IMR-90 (cell line): ENCODE data around the gene VCPKMT.

Experiments
- CEBPB ChIP-seq: IDR thresholded peaks from 2 replicates; pipeline ENCODE4 v1.6.1; 2012; ENCODE audit warnings: low read depth, low read length, improper control_type of control experiment
- MAFK ChIP-seq: IDR thresholded peaks from 2 replicates; pipeline ENCODE4 v1.6.1; 2012; ENCODE audit warnings: low read depth, low read length, improper control_type of control experiment
- MAZ ChIP-seq: IDR thresholded peaks from 2 replicates; pipeline ENCODE4 v1.6.1; 2012; ENCODE audit warnings: low read depth, mild to moderate bottlenecking, low read length, improper control_type of control experiment, moderate library complexity, borderline replicate concordance
- POLR2A ChIP-seq: IDR thresholded peaks from 2 replicates; pipeline ENCODE4 v1.6.1; 2012; ENCODE audit warnings: mild to moderate bottlenecking, low read depth, low read length
- RAD21 ChIP-seq: IDR thresholded peaks from 2 replicates; pipeline ENCODE4 v1.6.1; 2012; ENCODE audit warnings: low read length, improper control_type of control experiment
- RFX5 ChIP-seq: IDR thresholded peaks from 2 replicates; pipeline ENCODE4 v1.8.0; 2012; ENCODE audit warnings: low read depth, mild to moderate bottlenecking, low read length, moderate library complexity
- SMC3 ChIP-seq: fragments of 150-350 bp; IDR thresholded peaks from 2 replicates; pipeline ENCODE4 v1.6.1; 2016; ENCODE audit warnings: low read depth, mild to moderate bottlenecking, antibody characterized with exemption, low read length, moderate library complexity
- TF ChIP-seq, protein P1 (sequence below): conservative IDR thresholded peaks from 2 replicates; pipeline ENCODE4 v1.5.1; 2012; ENCODE audit warnings: mild to moderate bottlenecking, low read depth, low read length, improper control_type of control experiment
- TF ChIP-seq, protein P2 (sequence below): fragments of 150-350 bp; IDR thresholded peaks from 2 replicates; pipeline ENCODE4 v1.6.1; 2017; ENCODE audit warnings: mild to moderate bottlenecking, antibody characterized with exemption, low read length, low read depth
- TF ChIP-seq, protein P3 (sequence below): fragments of 150-350 bp; IDR thresholded peaks from 2 replicates; pipeline ENCODE4 v1.6.1; 2016; ENCODE audit warnings: low read depth, mild to moderate bottlenecking, low read length, moderate library complexity, borderline replicate concordance

DNA sequence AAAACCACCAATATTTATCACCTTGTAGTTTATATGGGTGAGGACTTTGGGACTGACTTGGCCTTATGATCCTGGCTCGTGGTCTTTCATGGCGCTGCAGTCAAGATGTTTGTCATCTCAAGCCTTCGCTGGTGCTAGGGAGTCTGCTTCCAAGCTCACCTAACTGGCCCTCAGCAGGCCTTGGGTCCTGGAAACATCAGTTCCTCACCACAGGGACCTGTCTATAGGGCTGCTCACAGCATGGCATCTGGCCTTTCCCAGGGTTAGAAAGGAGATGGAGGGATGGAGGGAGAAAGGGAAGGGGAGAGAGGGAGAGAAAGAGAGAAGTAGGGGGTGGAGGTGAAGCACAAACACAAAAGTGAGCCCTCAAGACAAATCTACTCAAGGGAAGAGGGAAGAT, 31.7 kb downstream of the VCPKMT start:
- TF ChIP-seq SMC3 (no peak), MAZ (no peak), MAFK (no peak), POLR2A (no peak), RAD21 (no peak), RFX5 (no peak), CEBPB (no peak)
- TF ChIP-seq, protein P1, sequence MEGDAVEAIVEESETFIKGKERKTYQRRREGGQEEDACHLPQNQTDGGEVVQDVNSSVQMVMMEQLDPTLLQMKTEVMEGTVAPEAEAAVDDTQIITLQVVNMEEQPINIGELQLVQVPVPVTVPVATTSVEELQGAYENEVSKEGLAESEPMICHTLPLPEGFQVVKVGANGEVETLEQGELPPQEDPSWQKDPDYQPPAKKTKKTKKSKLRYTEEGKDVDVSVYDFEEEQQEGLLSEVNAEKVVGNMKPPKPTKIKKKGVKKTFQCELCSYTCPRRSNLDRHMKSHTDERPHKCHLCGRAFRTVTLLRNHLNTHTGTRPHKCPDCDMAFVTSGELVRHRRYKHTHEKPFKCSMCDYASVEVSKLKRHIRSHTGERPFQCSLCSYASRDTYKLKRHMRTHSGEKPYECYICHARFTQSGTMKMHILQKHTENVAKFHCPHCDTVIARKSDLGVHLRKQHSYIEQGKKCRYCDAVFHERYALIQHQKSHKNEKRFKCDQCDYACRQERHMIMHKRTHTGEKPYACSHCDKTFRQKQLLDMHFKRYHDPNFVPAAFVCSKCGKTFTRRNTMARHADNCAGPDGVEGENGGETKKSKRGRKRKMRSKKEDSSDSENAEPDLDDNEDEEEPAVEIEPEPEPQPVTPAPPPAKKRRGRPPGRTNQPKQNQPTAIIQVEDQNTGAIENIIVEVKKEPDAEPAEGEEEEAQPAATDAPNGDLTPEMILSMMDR, result no peak
- TF ChIP-seq, protein P2, sequence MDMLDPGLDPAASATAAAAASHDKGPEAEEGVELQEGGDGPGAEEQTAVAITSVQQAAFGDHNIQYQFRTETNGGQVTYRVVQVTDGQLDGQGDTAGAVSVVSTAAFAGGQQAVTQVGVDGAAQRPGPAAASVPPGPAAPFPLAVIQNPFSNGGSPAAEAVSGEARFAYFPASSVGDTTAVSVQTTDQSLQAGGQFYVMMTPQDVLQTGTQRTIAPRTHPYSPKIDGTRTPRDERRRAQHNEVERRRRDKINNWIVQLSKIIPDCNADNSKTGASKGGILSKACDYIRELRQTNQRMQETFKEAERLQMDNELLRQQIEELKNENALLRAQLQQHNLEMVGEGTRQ, result no peak
- TF ChIP-seq, protein P3, sequence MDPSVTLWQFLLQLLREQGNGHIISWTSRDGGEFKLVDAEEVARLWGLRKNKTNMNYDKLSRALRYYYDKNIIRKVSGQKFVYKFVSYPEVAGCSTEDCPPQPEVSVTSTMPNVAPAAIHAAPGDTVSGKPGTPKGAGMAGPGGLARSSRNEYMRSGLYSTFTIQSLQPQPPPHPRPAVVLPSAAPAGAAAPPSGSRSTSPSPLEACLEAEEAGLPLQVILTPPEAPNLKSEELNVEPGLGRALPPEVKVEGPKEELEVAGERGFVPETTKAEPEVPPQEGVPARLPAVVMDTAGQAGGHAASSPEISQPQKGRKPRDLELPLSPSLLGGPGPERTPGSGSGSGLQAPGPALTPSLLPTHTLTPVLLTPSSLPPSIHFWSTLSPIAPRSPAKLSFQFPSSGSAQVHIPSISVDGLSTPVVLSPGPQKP, result no peak
